ENCODE measurements around the gene VASP. TPM values are rescaled to one million over a fixed set of nuclear protein-coding genes. Genes with fewer than 3 reads are reported as not detected.

Gene VASP
- total and polyA plus RNA-seq, 9 of the 15 experiments (the other 6 are each of a cell fraction or from before 2014, with no cell fraction given), result 16.7 to 261 (median 112) TPM

GRCh38 chr19:45508861-45509691, 1.8 kb downstream of the VASP start (continued):
- TF ChIP-seq HINFP (tag; conservative IDR thresholded peaks at IDR 0.05; ENCODE audit: low read depth) (no peak), SREBF2 (CRISPR knock-in tag; IDR thresholded peaks at IDR 0.05) (no peak), ZNF140 (CRISPR knock-in tag; IDR thresholded peaks at IDR 0.05) (no peak), ZNF408 (CRISPR knock-in tag; IDR thresholded peaks at IDR 0.05; ENCODE audit: low read depth) (no peak), ELF1 (tag; IDR thresholded peaks at IDR 0.05) (peak; percentile 65), CBX8 (IDR thresholded peaks at IDR 0.05; ENCODE audit: borderline replicate concordance, extremely low read depth, low read depth, low read length, poor library complexity, severe bottlenecking) (no peak), GABPB2 (CRISPR knock-in tag; conservative IDR thresholded peaks at IDR 0.05) (no peak), ARID2 (IDR thresholded peaks at IDR 0.05) (no peak), NCOA2 (IDR thresholded peaks at IDR 0.05; ENCODE audit: partially characterized antibody in 2 of 2) (no peak)
- TF ChIP-seq, protein P1, sequence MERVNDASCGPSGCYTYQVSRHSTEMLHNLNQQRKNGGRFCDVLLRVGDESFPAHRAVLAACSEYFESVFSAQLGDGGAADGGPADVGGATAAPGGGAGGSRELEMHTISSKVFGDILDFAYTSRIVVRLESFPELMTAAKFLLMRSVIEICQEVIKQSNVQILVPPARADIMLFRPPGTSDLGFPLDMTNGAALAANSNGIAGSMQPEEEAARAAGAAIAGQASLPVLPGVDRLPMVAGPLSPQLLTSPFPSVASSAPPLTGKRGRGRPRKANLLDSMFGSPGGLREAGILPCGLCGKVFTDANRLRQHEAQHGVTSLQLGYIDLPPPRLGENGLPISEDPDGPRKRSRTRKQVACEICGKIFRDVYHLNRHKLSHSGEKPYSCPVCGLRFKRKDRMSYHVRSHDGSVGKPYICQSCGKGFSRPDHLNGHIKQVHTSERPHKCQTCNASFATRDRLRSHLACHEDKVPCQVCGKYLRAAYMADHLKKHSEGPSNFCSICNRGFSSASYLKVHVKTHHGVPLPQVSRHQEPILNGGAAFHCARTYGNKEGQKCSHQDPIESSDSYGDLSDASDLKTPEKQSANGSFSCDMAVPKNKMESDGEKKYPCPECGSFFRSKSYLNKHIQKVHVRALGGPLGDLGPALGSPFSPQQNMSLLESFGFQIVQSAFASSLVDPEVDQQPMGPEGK (CRISPR knock-in tag; IDR thresholded peaks at IDR 0.05; ENCODE audit: borderline replicate concordance), result no peak
- TF ChIP-seq, protein P2, sequence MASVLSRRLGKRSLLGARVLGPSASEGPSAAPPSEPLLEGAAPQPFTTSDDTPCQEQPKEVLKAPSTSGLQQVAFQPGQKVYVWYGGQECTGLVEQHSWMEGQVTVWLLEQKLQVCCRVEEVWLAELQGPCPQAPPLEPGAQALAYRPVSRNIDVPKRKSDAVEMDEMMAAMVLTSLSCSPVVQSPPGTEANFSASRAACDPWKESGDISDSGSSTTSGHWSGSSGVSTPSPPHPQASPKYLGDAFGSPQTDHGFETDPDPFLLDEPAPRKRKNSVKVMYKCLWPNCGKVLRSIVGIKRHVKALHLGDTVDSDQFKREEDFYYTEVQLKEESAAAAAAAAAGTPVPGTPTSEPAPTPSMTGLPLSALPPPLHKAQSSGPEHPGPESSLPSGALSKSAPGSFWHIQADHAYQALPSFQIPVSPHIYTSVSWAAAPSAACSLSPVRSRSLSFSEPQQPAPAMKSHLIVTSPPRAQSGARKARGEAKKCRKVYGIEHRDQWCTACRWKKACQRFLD (CRISPR knock-in tag; IDR thresholded peaks at IDR 0.05), result peak; percentile 16
- TF ChIP-seq, protein P3, sequence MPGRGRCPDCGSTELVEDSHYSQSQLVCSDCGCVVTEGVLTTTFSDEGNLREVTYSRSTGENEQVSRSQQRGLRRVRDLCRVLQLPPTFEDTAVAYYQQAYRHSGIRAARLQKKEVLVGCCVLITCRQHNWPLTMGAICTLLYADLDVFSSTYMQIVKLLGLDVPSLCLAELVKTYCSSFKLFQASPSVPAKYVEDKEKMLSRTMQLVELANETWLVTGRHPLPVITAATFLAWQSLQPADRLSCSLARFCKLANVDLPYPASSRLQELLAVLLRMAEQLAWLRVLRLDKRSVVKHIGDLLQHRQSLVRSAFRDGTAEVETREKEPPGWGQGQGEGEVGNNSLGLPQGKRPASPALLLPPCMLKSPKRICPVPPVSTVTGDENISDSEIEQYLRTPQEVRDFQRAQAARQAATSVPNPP (IDR thresholded peaks at IDR 0.05; ENCODE audit: borderline replicate concordance, insufficient read depth, insufficient read length), result no peak
- TF ChIP-seq, protein P4, sequence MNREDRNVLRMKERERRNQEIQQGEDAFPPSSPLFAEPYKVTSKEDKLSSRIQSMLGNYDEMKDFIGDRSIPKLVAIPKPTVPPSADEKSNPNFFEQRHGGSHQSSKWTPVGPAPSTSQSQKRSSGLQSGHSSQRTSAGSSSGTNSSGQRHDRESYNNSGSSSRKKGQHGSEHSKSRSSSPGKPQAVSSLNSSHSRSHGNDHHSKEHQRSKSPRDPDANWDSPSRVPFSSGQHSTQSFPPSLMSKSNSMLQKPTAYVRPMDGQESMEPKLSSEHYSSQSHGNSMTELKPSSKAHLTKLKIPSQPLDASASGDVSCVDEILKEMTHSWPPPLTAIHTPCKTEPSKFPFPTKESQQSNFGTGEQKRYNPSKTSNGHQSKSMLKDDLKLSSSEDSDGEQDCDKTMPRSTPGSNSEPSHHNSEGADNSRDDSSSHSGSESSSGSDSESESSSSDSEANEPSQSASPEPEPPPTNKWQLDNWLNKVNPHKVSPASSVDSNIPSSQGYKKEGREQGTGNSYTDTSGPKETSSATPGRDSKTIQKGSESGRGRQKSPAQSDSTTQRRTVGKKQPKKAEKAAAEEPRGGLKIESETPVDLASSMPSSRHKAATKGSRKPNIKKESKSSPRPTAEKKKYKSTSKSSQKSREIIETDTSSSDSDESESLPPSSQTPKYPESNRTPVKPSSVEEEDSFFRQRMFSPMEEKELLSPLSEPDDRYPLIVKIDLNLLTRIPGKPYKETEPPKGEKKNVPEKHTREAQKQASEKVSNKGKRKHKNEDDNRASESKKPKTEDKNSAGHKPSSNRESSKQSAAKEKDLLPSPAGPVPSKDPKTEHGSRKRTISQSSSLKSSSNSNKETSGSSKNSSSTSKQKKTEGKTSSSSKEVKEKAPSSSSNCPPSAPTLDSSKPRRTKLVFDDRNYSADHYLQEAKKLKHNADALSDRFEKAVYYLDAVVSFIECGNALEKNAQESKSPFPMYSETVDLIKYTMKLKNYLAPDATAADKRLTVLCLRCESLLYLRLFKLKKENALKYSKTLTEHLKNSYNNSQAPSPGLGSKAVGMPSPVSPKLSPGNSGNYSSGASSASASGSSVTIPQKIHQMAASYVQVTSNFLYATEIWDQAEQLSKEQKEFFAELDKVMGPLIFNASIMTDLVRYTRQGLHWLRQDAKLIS (CRISPR knock-in tag; IDR thresholded peaks at IDR 0.05), result 0 out of 2 replicates have a peak, but pooled peaks have one; percentile 55

Measured in K562 (cell line).